NCI-H2107 (cell line): ENCODE data around the gene MMP8.

ENCODE experiments used
- DNase-seq: peaks from one replicate; lab custom pipeline; 2025; lab: John Stamatoyannopoulos, UW

The MMP8 gene

DNA sequence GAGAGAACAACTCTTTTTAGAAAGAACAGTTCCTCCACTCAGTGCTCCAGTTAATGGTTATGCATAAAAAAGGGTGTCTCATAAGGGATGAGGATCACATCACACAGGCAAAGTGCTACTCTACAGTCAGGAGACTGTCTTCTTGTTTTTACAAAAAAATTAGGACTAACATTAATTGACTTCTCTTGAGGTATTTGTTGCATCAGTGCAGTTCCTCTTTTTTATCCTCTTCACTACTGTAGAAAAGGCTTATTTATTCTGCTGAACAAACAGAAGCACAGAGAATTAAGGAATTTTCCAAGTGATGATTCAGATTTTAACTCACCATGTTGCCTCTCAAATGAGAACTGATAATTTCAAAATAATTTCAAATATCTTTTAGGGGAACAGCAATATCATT is 1.9 kb downstream of the MMP8 start:
- no peak for DNase-seq

GRCh38 chr11:102719620-102720277 is 5.0 kb downstream of the MMP8 start:
- DNase-seq = no peak

GRCh38 chr11:102717280-102717679 is 7.5 kb downstream of the MMP8 start:
- no peak for DNase-seq

- DNase-seq = no peak
These were observed 8.2 kb downstream of the MMP8 start for GRCh38 chr11:102716527-102716926.

DNA sequence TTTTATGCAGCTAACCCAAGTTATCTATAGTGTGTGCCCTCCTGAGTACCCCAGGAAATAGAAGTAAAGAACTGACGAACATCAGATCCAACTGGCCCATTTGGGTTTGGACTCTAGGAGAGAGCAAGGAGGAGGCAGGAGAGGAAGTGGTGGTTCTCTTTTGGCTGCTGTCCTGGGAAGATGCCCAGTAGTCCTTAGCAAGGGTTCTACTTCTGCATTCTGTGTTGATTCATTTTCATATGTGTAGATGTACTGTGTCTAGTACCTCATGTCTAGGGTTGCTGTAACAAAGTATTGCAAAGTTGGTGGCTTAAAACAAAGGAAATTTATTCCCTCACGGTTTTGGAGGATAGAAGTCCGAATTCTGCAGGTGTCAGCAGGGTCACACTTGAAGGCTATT is 12.6 kb downstream of the MMP8 start:
- DNase-seq = no peak

DNA sequence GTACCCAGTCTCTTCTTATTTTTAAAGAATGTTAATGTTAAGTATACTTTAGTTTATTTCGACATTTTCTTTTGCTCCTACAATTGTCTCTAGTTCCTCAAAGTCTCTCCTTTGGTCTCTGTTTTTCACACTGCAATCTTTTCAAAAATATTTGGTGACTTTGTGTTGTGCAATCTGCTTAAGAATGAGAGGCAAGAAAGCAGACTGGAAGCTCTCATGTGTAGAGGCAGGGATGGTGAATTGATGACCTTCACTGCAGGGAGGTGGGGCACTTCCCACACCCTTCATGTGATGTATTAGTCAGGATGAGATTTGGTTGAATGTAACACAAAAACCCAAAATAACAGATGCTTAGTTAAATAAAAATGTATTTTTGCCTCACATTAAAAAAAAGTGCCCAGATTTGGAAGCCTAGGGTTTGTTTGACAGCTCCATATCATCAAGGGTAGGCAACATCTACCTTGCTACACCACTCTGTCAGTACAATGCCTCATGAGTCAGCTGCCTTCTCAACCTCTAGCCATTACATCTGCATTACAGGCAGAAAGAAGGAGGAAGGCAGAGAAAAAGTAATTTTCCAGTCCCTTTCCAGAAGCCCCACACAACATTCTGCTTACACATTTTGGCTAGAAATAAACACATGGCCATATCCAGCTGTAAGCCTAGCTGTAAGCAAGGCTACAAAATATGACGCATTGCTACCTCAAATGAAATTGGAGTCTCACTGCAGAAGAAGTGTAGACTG is 15.4 kb downstream of the MMP8 start:
- DNase-seq = no peak

- no peak for DNase-seq
These were observed 16.1 kb downstream of the MMP8 start for GRCh38 chr11:102708654-102709053.

DNA sequence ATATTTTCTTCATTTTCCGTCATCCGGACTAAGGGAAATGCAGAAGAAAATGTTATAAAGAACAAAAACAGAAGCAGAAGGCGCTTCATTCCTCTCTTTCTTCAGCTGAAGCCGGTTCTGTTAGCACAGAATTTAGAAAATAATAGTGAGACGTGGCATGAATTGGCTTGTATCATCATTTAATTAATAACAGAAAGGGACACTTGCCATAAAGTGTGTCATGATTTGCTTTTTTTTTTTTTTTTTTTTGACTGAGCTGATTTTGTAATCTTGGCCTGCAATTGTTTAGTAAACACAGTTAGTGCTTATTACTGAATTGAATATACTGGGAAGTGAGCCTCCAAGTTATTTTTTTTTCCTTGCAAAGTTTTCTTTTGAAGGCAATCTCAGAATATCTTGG is 19.1 kb downstream of the MMP8 start, which contains the start of gene MMP27:
TSS of gene MMP27 (minus strand) at position 144 of the 400 bp plus-strand sequence. CDS start at position 89, 55 bp downstream.
- no peak for DNase-seq

GRCh38 chr11:102704841-102705240 is 19.9 kb downstream of the MMP8 start:
- DNase-seq = no peak

GRCh38 chr11:102703826-102704493 is 20.8 kb downstream of the MMP8 start:
- no peak for DNase-seq

- DNase-seq = no peak
These were observed 29.6 kb downstream of the MMP8 start for GRCh38 chr11:102695201-102695600.

GRCh38 chr11:102685754-102686153 is 39.0 kb downstream of the MMP8 start:
- DNase-seq = no peak

GRCh38 chr11:102685338-102685737 is 39.4 kb downstream of the MMP8 start:
- DNase-seq = no peak

DNA sequence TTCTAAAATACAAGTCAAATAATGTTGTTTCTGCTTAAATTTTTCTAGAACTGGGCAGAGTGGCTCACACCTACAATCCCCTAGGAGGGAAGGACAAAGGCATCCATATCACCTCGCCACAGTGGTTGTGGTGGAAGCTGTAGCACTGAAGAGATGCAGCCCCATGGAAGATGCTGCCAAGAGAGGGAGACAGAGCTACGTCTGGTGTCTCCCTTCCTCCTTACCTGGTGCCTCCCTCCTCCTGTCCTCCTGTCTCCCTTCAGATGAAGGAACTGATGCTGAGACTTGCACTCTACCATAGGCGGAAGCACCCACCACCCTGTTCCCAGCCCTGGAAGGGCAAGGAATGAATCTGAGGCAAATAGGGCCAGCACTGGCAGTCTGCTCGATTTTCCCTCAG is 41.5 kb downstream of the MMP8 start:
- DNase-seq = no peak

DNA sequence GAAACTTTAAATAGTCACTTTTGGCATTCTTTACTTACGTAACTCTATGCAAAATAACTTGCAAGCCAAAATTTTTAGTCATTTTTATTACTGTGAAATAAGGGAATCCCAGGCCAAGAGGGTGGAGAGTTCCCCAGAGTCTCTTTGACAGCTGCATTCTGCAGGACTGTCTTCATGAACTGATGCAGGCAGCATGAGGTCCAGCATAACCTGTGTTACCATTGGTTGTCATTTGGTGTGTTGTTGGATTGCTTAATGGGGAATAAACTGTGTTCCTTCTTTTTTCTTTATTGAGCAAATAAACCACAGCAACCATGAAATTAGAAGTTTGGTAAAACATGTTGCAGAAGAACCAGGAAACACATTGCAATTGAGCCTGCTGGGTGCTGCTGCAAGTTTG is 43.8 kb downstream of the MMP8 start:
- no peak for DNase-seq

DNA sequence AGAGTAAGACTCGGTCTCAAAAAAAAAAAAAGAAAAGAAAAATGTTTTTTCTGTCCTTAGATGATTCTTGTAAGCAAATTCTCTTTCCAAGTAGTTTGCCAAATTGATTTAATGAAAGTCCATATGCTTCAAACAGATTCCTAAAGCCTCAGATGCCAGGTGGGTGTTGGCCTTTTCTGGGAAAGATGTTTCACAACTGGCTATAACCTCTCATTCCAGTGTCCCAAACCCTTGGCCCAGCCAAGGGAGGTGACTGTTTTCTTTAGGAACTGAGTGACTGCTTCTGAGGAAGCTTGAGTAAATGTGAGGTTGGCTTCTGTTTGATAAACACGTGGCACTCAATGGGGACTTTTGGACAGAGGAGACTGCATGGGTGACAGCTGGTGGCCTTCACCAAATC is 46.7 kb downstream of the MMP8 start:
- DNase-seq = no peak

DNA sequence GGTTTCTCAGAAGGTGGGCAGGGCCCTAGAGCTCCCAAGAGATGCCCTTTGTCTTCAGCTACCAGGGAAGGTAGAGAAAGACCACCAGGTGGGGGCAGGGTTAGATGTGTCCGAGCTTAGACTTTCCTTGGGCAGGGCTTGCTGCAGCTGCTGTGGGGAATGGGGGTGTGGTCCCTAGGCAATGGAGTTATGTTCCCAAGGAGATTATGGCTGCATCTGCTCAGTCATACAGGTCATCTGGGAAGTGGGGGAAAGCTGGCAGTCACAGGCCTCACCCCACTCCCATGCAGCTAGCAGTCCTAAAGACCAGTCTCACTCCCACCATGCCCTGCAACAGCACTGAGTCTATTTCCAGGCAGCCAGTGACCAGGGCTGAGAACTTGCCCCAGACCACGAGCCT is 48.7 kb downstream of the MMP8 start:
- no peak for DNase-seq

DNA sequence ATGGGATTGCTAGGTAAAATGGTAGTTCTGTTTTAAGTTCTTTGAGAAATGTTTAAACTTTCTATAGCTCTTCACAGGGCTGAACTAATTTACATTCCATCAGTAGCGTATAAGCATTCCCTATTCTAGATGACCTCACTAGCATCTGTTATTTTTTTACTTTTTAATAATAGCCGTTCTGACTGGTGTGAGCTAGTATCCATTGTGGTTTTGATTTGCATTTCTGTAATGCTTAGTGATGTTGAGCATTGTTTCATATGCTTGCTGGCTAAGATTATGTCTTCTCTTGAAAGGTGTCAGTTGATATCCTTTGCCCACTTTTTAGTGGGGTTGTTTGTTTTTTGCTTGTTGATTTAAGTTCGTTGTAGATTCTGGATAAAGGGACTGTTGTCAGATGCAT is 55.1 kb downstream of the MMP8 start:
- DNase-seq = no peak

DNA sequence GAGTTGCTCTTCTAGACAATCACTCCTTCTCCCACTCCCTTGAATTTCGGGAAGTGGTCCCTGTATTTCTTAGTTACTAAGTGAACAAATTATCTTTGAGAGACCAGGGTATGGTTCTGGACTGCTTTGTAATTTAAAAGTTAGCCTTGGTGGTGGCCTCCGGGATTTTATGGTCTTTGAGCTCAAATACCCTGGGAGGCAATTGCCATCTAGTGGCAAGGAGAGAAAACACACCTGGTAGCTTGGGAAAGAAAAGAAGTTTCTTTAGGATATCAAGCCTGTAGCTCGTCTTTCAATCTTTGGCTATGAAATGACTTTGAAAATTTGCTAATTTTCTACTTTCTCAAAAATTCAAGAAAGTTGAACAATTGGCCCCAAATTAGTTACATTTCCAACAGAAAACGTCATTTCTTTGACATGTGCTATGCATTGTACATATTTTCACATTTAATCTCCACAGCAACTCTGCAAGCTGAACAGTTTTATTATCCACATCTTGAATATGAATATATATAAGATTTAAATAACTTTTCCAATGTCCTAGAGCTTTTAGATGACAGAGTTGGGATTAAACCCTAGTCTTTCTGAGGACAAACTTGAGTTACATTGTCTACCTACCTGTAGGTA is 58.3 kb downstream of the MMP8 start:
- peak; percentile 7 for DNase-seq

DNA sequence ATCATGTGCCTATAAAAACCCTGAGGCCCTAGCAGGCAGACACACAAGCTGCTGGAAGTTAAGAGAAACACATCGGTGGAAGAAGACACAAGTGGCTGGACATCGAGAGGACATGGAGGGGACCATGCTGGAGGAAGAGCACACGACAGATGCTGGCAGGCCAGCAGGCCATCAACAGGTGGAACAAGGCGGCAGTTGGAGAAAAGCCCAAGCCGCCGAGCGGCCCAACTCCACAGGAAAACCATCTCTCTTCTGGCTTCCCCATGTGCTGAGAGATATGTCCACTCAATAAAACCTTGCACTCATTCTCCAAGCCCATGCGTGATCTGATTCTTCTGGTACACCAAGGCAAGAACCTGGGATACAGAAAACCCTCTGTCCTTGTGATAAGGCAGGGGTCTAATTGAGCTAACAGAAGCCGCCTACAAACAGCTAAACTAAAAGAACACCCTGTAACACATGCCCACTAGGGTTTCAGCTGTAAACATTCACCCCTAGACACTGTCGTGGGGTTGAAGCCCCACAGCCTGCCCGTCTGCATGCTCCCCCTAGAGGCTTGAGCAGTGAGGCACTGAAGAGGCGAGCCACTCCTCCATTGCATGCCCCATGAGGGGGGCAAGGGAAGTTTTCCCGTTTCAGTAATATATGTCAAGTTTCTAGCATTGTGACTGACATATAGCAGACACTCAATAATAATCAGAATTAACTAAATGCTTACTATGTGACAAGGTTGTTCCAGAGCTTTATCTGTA is 60.6 kb downstream of the MMP8 start:
- DNase-seq = no peak

- no peak for DNase-seq
These were observed 62.1 kb downstream of the MMP8 start for GRCh38 chr11:102662607-102663006.
